ENCODE data around the gene SLC7A5. TPM values are rescaled to one million over a fixed set of nuclear protein-coding genes. Genes with fewer than 3 reads are reported as not detected.

Gene SLC7A5
- total RNA-seq, 2 experiments from 2014 or later = 140 to 283 TPM

GRCh38 chr16:87848676-87849345, 20.5 kb downstream of the SLC7A5 start:
- Histone ChIP-seq H3K27ac (ENCODE audit: low read depth, low read length, poor library complexity, severe bottlenecking) (no peak overlapping the region), H3K79me2 (ENCODE audit: insufficient read depth, low read depth, low read length) (peaks cover 92% of the 10 kb centered on the region), H3K4me2 (ENCODE audit: low read length) (no peak overlapping the region), H3K9me3 (ENCODE audit: low read length) (no peaks in the 10 kb centered on the region), H4K20me1 (ENCODE audit: insufficient read depth, low read length) (peaks cover 33% of the 10 kb centered on the region; the same call in 1 of the 2 replicates), H3K36me3 (ENCODE audit: insufficient read depth, low read length) (peaks cover 96% of the 10 kb centered on the region), H3K4me1 (ENCODE audit: insufficient read depth, low read length, poor library complexity, severe bottlenecking) (peaks cover 65% of the 10 kb centered on the region), H3K9me2 (ENCODE audit: insufficient read depth, low read length) (no peaks in the 10 kb centered on the region), H3K4me3 (ENCODE audit: low read depth, low read length, poor library complexity, severe bottlenecking) (no peak overlapping the region), H2AFZ (ENCODE audit: low read length) (no peak overlapping the region)
- ChIA-PET CTCF (ENCODE audit: unreplicated experiment) (interaction anchor here (1.2 to 2.2 kb wide), 3 partner anchors 18 to 69 kb away, joined by 3 to 18 read pairs (median 4); no protein-coding TSS in a partner anchor), POLR2A (interaction anchor here (0.8 to 2.4 kb wide), 4 partner anchors 17 to 68 kb away, joined by 3 to 12 read pairs (median 4); no protein-coding TSS in a partner anchor)
- TF ChIP-seq EZH2phosphoT487 (IDR thresholded peaks at IDR 0.05; ENCODE audit: borderline replicate concordance, low read depth, low read length) (no peak), CTCF (conservative IDR thresholded peaks at IDR 0.05; ENCODE audit: low read length) (no peak)
- TSS peak; percentile 38 for BruUV-seq (replicated peaks)
- no peak for DNase-seq (ENCODE audit: low spot score)
- intact Hi-C loops (cut with micrococcal nuclease; ENCODE audit: unreplicated experiment) = no loop called here

- Histone ChIP-seq H3K4me2 (ENCODE audit: low read length) (no peak overlapping the region), H4K20me1 (ENCODE audit: insufficient read depth, low read length) (peaks cover 33% of the 10 kb centered on the region; the same call in 1 of the 2 replicates), H3K9me3 (ENCODE audit: low read length) (no peaks in the 10 kb centered on the region), H3K79me2 (ENCODE audit: insufficient read depth, low read depth, low read length) (peaks cover 93% of the 10 kb centered on the region), H3K4me3 (ENCODE audit: low read depth, low read length, poor library complexity, severe bottlenecking) (no peak overlapping the region), H3K9me2 (ENCODE audit: insufficient read depth, low read length) (no peaks in the 10 kb centered on the region), H3K4me1 (ENCODE audit: insufficient read depth, low read length, poor library complexity, severe bottlenecking) (peaks cover 65% of the 10 kb centered on the region), H2AFZ (ENCODE audit: low read length) (no peak overlapping the region), H3K36me3 (ENCODE audit: insufficient read depth, low read length) (peaks cover 98% of the 10 kb centered on the region), H3K27ac (ENCODE audit: low read depth, low read length, poor library complexity, severe bottlenecking) (no peak overlapping the region)
- intact Hi-C loops (cut with micrococcal nuclease; ENCODE audit: unreplicated experiment) = no loop called here
- BruUV-seq (replicated peaks) = no TSS peak
- POLR2A ChIA-PET = no interaction called here
- DNase-seq (ENCODE audit: low spot score) = no peak
- TF ChIP-seq EZH2phosphoT487 (IDR thresholded peaks at IDR 0.05; ENCODE audit: borderline replicate concordance, low read depth, low read length) = no peak
- no peak for TF ChIP-seq CTCF (conservative IDR thresholded peaks at IDR 0.05; ENCODE audit: low read length)
- CTCF ChIA-PET (ENCODE audit: unreplicated experiment) = no interaction called here
Measured at GRCh38 chr16:87847785-87848675, 21.3 kb downstream of the SLC7A5 start.
